ENCODE data around the gene SYAP1.
"Not testable (repeated sequence)": the region's sequence is repeated elsewhere in the genome, so short reads cannot be mapped to it uniquely, and the experiment has no call there.

The SYAP1 gene

GRCh38 chrX:16726347-16726988, 7.1 kb downstream of the SYAP1 start:
- not testable (repeated sequence) for DNase-seq

GRCh38 chrX:16727637-16728036, 8.2 kb downstream of the SYAP1 start:
- DNase-seq = no peak

DNA sequence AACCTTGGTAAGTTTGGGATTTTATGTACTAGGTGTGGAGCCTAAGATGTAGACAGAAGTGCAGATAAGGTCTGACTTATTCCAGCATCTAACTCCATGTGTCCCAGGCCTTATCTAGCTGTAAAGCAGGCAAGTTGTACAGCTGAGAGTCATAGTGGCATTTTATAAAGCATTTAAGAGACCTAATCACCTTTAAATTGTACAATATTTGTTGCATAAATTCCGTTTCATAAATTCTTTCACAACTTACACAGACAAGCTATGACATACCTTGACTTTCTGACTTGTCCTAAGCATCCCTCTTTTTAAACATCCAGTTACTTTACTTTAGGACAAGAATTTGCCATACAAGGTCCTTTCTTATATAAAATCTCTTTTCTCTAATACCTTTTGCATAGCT, 11.0 kb downstream of the SYAP1 start:
- DNase-seq = no peak

DNA sequence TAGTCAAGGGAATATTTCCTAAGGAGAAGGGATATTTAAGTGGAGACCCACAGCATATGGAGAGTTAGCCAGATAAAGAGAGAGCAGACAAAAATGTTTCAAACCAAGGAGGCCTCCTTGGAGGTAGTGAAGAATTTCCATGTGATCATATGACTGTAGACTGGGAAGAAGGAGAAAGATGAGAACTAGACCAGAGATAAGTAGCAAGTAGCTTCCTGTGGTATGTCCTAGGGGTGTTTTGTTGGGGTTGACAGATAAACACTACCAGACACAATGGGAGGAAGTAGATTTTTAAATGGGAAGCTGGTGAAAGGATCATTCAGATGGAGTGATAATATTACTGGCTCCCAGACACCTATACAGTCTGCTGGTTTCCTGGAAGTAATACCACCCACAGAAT, 13.6 kb downstream of the SYAP1 start:
- no peak for DNase-seq

DNA sequence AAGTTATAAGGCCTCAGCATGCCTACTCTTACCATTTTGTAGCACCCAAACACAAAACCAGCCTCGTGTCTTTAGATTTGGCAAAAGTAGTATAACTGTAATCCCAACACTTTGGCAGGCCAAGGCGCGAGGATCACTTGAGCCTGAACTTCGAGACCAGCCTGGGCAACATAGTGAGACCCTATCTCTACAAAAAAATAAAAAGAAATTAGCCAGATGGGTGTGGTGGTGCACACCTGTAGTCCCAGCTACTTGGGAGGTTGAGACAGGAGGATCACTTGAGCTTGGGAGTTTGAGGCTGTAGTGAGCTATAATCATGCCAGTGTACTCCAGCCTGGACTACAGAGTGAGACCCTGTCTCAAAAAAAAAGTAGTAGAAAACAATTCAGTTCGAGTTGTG, 17.6 kb downstream of the SYAP1 start:
- DNase-seq = no peak

GRCh38 chrX:16739574-16739973, 20.2 kb downstream of the SYAP1 start:
- DNase-seq = no peak

DNA sequence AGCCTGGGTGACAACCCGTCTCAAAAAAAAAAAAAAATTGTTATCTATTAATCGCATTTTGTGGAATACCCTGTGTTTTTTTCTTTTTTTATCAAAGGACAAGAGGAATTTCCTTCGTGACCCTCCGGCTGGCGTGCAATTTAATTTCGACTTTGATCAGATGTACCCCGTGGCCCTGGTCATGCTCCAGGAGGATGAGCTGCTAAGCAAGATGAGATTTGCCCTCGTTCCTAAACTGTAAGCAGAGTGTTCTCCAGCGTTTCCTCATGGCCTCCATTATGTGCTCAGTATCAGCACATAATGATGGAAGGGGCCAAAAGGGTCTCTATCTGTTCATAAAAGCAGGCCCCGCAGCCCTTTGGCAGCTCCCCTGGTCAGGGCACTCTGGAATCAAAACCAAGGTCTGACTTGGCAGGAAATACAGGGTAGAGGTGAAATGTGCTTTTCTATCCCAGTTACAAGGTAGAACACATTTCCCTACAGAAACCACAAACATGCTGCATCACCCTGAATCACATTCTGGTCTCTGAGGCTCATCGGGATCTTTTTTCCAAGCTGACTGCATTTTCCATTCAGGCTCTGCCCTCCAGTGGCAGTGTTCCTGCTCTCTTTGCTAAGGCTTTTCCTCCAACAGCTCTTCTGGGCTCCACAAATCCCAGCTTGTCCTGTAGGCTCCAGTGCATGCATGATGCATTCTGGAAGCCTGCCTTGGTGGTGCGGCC, 24.4 kb downstream of the SYAP1 start:
- DNase-seq = no peak

DNA sequence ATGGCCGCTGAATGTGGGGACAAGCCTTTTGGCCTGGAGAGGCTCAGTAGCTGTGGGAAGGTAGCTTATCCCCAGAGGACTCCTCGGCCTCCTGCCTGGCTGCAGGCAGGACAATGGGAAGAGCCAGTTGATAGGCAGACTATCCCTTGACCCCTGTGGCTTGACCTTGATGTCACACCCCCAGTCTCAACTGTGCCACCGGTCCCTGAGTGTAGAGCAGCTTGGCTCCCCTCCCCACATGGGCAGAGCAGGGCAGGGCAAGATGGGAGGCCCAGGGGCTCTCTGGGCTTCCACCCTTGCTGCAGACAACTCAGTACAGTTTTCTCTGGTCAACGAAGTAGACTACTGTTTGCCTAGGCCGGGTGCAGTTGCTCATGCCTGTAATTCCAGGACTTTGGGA, 25.7 kb downstream of the SYAP1 start:
- DNase-seq = no peak

GRCh38 chrX:16745659-16746058, 26.2 kb downstream of the SYAP1 start:
- DNase-seq = no peak

- DNase-seq = no peak
Observed at GRCh38 chrX:16748425-16748824, 29.0 kb downstream of the SYAP1 start.

- DNase-seq = no peak
Observed at GRCh38 chrX:16750136-16750535, 30.7 kb downstream of the SYAP1 start.

DNA sequence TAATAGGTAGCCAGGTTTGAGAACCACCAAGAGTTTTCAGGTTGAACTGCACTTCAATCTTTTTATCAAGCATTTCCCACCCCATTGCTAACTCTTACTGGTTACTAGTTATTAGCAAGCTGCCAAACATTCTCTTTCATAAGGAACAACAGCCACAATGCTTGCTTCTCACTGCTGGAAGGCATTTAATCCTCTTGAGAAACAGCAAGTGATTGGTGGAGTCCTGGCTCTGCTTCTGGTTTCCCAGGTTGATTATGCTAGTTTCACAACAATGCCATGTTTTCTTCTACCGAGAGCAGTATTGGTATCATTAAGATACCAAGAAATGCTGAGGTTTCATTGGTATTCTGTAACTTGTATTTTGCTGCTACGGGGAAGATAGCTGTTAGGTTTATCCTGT, 34.6 kb downstream of the SYAP1 start:
- no peak for DNase-seq

GRCh38 chrX:16756724-16757123, 37.3 kb downstream of the SYAP1 start:
- DNase-seq = no peak

DNA sequence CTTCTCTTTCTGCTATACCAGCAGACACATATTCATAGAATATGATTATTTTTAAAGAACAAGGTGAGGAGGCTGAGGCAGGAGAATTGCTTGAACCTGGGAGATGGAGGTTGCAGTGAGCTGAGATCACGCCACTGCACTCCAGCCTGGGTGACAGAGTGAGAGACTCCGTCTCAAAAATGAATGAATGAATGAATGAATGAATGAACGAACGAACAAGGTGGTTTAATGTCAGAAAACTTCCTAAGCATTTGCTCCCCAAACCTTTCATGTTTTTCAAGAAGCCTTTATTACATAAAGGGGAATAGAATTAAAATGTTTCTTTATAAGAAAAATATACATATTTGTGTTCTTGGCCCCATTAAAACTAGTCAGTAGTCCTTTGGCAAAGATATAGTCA, 42.1 kb downstream of the SYAP1 start:
- DNase-seq = not testable (repeated sequence)

DNA sequence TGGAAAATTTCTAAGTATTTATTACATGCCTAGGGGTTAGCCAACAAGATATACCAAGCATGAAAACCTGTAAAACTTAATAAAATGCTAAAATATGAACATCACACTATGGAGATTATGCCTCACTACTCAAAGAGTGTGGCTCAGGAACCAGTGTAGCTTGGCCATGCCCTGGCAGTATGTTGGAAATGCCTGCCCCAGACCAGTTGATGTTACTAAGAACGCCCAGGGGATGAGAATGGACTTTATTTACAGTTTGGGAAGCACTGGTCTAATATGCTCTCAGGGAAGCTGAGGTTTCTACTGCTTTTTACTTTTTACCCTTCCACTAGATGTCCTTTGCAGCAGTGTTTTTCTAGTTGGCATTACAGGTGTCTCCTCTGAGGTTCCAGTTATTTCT, 43.2 kb downstream of the SYAP1 start:
- DNase-seq = no peak

GRCh38 chrX:16765594-16765993, 46.2 kb downstream of the SYAP1 start:
- no peak for DNase-seq

DNA sequence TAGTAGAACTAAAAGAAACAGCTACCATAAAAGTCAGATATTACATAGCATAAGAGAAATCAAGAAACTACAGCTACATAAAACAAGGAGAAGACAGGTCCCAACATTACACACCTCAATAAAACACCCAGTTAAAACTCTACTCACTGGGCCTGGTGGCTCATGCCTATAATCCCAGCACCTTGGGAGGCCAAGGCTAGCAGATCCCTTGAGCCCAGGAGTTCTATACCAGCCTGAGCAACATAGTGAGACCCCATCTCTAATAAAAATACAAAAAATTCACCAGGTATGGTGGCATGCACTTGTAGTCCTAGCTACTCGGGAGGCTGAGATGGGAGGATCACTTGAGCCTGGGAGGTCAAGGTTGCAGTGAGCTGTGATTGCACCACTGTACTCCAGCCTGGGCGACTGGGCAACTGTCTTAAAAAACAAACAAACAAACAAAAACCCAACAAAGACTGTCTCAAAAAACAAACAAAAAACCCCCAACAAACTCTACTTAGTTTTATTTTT, 51.6 kb downstream of the SYAP1 start:
- no peak for DNase-seq

DNA sequence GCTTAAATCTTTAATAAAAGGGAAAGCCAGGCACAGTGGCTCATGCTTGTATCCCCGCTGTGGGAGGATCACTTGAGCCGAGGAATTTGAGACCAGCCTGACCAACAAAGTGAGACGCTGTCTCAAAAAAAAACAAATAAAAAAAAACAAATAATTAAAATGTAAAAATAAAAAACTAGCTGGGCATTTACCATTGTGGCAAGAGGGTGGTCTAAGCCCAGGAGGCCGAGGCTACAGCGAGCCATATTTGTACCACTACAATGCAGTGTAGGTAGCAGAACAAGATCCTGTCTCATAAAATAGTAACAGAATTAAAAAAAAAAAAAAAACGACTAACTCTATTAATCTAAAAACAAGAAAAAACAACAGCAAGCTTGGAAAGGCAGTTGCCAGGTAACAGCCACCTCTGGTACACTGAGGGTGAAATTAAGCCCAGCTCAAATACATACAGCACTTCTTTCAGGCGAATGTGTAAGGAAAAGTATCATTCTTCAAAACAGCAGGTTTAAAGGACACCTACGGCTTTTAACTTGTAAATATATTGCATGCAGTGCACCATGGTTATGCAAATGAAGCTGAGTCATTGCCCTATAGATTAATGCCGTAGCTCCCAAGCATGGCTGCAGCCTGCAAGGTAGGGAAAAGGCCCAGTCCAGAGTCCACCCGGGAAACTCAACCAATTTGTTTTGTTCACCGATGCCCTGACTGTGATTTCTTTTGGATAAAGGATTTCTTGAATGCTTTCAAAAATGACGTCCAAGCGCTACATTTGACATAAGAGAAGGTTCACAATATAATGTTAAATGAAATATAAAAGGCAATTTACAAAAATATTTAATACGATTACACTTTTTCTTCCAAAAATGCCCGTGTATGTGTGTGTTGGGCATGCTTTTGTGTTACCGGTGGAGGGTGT, 52.3 kb downstream of the SYAP1 start:
- DNase-seq = no peak

GRCh38 chrX:16772460-16772859, 53.0 kb downstream of the SYAP1 start:
- DNase-seq = no peak

- DNase-seq = no peak
Observed at GRCh38 chrX:16774746-16775145, 55.3 kb downstream of the SYAP1 start.

- DNase-seq = no peak
Observed at GRCh38 chrX:16778545-16778944, 59.1 kb downstream of the SYAP1 start.

- no peak for DNase-seq
Observed at GRCh38 chrX:16778993-16779392, 59.6 kb downstream of the SYAP1 start.

- not testable (repeated sequence) for DNase-seq
Observed at GRCh38 chrX:16779815-16780214, 60.4 kb downstream of the SYAP1 start.

Data from T-helper 9 cell (primary cell).